GM03348 (cell line): ENCODE results near the gene TCF23.
"Not testable (repeated sequence)": the region's sequence is repeated elsewhere in the genome, so short reads cannot be mapped to it uniquely, and the experiment has no call there.

Source experiments
- DNase-seq: peaks from one replicate; pipeline ENCODE4 v3.0.0; 2012; ENCODE audit warnings: low spot score

Gene TCF23

GRCh38 chr2:27155069-27155520 lies 6.3 kb downstream of the TCF23 start:
- DNase-seq = no peak

DNA sequence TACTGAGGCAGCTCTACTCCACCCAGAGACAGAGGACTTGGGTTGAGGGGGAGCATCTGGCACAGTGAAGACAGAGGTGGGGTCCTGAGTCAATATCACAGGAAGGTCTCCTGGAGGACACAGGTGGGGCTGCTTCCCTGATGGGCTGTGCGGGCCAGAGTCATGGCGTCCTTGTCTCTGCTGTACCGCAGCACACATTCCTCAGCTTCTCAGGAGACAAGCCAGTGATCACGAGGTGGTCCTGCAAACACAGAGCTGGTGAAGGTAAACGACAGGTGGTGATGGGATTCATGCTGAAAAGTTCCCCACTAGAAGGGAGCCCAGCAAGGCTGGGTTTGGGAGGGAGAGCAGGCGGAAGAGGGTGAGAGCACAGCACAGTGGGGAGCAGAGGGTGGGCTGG lies 9.7 kb downstream of the TCF23 start:
- no peak for DNase-seq

DNA sequence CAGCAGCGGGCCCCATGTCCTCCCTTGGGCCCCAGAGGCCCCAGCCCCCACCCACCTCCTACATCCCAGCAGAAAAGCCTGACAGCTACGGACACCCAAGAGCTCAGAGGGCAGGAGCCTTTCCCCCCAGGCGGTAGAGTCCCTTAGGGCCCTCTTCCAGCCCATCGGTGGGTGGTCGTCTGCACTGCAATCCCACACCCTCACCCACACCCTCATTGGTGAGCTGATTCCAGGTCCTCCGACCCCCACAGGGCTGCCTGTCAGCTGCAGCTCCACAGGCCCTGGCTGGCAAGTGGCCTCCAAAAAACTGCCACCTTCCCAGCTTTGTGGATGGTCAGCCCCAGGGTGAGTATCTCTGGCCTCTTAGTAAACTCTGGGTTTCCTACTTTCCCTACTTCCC lies 10.5 kb downstream of the TCF23 start:
- no peak for DNase-seq

DNA sequence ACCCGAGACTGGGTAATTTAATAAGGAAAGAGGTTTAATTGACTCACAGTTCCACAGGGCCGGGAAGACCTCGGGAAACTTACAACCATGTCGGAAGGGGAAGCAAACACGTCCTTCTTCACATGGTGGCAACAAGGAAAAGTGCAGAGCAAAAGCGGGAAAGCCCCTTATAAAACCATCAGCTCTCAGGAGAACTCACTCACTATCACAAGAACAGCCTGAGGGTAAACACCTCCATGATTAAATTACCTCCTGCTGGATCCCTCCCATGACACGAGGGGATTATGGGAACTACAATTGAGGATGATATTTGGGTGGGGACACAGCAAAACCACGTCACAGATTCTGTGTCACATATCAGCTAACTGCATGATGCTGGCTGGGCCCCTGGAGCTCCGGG lies 11.4 kb downstream of the TCF23 start:
- no peak for DNase-seq

- DNase-seq = no peak
Observed at GRCh38 chr2:27162151-27163121, 13.6 kb downstream of the TCF23 start.

- DNase-seq = no peak
Observed at GRCh38 chr2:27164960-27165763, 16.4 kb downstream of the TCF23 start.

DNA sequence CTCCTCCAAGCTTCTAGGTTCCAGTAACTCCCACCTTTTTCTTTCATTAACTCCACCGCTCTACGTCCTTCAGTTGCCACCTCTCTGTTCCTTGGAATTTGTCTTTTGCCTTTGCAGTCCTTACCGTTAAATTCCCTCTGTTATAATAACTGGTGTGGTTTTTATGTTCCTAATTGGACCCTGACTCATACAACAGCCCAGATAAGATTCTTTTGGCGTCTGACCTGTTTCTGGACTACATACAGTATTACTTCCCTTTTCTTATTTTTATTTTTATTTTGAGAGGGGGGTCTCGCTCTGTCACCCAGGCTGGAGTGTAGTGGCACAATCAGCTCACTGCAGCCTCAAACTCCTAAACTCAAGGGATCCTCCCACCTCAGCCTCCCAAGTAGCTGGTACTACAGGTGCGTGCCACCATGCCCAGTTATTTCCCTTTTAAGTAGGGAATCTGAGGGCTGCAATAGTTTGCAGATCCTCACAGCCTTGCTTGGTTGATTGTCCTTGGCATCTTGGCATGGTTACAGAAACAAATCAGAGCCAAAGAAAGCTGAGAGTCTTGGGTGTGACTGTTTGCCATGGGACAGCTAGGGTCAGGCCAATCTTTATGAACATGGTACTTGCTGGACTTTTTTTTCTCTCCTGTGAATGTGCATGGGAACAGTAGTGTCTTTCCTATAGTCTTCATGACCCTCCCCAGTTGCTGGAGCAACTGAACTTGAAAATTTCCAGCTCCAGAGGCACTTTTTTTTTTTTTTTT lies 22.0 kb downstream of the TCF23 start:
- no peak for DNase-seq

- DNase-seq = no peak
Observed at GRCh38 chr2:27171351-27171848, 22.6 kb downstream of the TCF23 start.

- DNase-seq = no peak
Observed at GRCh38 chr2:27174638-27175037, 25.8 kb downstream of the TCF23 start.

DNA sequence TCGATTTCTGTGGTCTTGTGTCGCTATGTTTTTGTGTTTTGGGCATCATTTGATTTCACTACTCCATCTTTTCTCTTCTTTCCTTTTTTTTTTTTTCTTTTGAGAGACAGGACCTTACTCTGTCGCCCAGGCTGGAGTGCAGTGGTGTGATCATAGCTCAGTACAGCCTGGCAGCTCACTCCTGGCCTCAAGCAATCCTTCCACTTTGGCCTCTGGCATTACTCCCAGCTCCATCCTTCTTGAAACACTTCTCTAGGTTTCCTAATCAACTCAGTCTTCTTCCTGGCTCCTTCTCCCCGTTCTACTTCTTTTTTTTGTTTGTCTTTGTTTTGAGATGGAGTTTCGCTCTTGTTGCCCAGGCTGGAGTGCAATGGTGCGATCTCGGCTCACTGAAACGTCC lies 26.5 kb downstream of the TCF23 start:
- DNase-seq = no peak

DNA sequence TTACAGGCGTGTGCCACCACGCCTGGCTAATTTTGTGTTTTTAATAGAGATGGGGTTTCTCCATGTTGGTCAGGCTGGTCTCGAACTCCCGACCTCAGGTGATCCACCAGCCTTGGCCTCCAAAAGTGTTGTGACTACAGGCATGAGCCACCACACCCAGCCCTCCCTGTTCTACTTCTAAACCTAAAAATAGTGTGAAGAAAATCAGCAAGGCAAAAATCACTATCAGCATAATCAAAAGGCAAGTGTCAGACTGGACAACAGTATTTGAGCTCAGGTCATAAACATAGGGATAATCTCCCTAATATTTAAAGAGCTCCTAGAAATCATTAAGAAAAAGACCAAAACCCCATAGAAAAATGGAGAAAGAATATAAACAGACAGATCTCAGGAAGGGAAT lies 27.0 kb downstream of the TCF23 start:
- not testable (repeated sequence) for DNase-seq

DNA sequence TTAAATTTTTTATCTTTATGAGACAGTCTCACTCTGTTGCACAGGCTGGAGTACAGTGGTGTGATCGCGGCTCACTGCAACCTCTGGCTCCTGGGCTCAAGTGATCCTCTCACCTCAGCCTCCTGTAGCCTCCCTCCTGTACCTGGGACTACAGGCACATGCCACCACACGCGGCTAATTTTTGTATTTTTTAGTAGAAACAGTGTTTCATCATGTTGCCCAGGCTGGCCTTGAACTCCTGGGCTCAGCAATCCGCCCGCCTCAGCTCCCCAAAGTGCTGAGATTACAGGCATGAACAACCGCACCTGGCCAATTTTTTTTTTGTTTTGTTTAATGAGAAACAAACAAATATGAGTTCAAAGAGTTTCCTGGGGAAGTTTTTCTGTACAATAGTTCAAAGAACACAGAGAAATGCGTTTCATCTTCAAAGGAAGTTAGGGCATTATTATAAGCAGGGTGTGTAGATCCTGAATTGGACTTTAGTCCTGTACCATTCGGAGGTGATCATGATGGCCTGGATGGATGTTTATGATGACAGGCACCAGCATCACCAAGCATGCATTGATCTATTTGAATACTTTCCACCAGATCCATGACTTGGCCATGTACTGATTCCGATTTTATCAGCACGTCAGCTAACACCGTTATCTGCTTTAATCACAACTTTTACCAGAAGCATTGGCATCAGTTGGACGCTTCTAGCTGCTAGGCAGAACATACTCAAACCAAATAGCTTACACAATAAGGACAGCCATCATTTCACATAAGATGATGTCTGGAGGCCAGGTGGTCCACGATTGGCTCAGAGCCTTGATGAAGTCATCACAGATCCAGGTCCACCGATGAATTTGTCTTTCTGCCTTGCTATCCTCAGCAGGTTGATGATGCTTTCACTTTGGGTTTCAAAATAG lies 28.9 kb downstream of the TCF23 start:
- DNase-seq = no peak

GRCh38 chr2:27178469-27178868 lies 29.7 kb downstream of the TCF23 start:
- DNase-seq = no peak

DNA sequence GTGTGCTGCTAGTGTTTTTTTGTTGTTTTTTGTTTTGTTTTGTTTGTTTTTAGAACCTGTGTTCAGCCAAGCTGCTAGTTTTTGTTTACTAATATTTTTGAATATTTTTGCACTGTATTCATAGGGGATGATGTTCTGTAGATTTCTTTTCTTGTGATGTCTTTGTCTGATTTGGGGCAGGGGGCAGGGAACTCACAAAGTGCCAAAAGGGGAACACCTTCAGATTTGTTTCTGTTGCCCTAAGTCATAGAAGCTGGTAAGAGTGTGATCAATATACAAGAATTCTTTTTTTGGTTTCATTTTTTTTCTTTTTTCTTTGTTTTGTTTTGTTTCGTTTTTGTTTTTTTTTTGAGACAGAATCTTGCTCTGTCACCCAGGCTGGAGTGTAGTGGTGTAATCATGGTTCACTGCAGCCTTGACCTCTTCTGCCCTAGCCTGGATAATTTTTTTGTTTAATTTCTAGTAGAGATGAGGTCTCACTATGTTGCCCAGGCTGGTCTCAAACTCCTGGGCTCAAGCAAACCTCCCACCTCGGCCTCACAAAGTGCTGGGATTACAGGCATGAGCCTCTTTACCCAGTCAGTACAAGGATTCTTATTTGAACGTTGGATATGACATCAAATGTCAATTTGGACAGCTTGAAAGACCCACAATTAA lies 30.7 kb downstream of the TCF23 start:
- no peak for DNase-seq

- no peak for DNase-seq
Observed at GRCh38 chr2:27182346-27182745, 33.5 kb downstream of the TCF23 start.

DNA sequence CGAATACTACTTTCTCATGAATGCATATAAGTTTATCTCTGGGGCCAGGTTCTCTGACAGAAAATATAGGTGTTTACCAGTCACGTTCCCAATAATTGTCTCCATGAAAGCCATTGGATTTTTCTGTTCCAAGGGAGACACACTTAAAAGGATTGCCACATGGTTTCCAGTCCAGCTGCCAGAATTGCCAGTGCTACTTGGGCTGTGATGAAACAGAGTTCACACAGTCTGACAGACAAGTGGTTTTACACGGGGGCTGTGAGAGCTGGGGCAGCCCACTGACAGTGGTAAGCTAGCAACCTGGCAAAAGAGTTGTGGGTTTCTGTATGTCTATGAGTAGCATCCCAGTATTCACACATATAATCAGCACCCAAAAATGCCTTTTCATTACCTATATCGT lies 35.3 kb downstream of the TCF23 start:
- no peak for DNase-seq

- peak; percentile 63 for DNase-seq
Observed at GRCh38 chr2:27185331-27186026, 36.7 kb downstream of the TCF23 start.

- DNase-seq = no peak
Observed at GRCh38 chr2:27186613-27187345, 38.0 kb downstream of the TCF23 start.

DNA sequence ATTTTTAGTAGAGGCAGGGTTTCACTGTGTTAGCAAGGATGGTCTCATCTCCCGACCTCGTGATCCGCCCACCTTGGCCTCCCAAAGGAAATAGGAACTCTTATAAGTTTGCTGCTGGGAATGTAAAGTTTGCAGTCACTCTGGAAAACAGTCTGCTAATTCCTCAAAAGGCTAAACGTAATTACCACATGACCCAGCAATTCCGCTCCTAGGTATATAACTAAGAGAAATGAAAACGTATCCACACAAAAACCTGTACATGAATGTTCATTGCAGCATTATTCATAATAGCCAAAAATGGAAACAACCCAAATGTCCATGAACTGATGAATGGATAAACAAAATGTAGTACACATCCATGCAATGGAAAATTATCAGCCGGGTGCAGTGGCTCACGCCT lies 41.2 kb downstream of the TCF23 start:
- no peak for DNase-seq
